ENCODE data around the gene HMCN2.

The HMCN2 gene

DNA sequence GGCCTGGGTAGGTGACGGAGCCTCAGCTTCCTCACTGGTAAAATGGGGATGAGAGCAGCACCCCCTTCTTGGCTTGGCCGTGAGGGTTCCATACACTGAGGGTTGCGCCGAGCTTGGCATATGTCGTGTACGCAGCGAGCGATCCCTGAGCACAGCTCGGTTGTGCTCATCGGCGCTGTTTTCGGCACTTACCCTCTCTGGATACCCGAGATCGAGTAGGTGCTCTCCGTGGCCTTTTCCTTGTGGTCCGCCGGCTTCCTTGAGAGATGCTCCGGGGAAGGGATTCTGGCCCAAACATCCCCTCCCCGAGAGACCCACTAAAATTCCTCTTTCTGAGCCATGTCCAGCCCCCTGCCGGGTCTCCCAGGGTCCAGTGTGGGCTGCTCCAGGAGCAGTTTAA lies 40.0 kb upstream of the HMCN2 start:
- no peak for TF ChIP-seq NFIC (IDR thresholded peaks at IDR 0.05)
- TF ChIP-seq CEBPB (IDR thresholded peaks at IDR 0.05) = no peak
- TF ChIP-seq CREB1 (IDR thresholded peaks at IDR 0.05; ENCODE audit: low read depth) = no peak
- no peak for TF ChIP-seq FOXM1 (IDR thresholded peaks at IDR 0.05; ENCODE audit: borderline replicate concordance, low read depth)
- TF ChIP-seq TAF1 (IDR thresholded peaks at IDR 0.05; ENCODE audit: low read depth) = no peak
- no peak for TF ChIP-seq USF1 (IDR thresholded peaks at IDR 0.05)
- no peak for TF ChIP-seq EGR1 (IDR thresholded peaks at IDR 0.05)

DNA sequence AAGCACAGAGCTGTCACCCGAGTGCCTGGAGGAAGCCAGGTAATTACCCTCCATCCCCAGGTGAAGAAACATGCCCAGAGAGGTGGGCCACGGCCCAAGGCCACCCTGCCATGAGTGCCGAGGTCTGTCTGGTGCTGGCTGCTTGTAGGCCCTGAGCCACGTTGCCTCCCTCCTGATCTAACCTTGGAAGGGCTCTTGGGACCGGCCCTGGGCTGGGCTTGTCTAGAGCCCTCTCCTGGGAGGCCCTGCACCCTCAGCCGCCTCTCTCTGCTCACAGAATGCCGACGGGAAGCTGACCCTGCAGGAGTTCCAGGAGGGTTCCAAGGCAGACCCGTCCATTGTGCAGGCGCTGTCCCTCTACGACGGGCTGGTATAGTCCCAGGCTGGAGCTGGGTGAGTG lies 39.4 kb upstream of the HMCN2 start:
- TF ChIP-seq MAX (IDR thresholded peaks at IDR 0.05) (no peak), CEBPB (IDR thresholded peaks at IDR 0.05) (no peak), TEAD4 (IDR thresholded peaks at IDR 0.05) (no peak), TCF12 (IDR thresholded peaks at IDR 0.05; ENCODE audit: low read depth) (no peak), YY1 (IDR thresholded peaks at IDR 0.05; ENCODE audit: low read depth) (no peak)

GRCh38 chr9:130227833-130228232 lies 37.7 kb upstream of the HMCN2 start:
- TF ChIP-seq, protein P1, sequence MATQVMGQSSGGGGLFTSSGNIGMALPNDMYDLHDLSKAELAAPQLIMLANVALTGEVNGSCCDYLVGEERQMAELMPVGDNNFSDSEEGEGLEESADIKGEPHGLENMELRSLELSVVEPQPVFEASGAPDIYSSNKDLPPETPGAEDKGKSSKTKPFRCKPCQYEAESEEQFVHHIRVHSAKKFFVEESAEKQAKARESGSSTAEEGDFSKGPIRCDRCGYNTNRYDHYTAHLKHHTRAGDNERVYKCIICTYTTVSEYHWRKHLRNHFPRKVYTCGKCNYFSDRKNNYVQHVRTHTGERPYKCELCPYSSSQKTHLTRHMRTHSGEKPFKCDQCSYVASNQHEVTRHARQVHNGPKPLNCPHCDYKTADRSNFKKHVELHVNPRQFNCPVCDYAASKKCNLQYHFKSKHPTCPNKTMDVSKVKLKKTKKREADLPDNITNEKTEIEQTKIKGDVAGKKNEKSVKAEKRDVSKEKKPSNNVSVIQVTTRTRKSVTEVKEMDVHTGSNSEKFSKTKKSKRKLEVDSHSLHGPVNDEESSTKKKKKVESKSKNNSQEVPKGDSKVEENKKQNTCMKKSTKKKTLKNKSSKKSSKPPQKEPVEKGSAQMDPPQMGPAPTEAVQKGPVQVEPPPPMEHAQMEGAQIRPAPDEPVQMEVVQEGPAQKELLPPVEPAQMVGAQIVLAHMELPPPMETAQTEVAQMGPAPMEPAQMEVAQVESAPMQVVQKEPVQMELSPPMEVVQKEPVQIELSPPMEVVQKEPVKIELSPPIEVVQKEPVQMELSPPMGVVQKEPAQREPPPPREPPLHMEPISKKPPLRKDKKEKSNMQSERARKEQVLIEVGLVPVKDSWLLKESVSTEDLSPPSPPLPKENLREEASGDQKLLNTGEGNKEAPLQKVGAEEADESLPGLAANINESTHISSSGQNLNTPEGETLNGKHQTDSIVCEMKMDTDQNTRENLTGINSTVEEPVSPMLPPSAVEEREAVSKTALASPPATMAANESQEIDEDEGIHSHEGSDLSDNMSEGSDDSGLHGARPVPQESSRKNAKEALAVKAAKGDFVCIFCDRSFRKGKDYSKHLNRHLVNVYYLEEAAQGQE (IDR thresholded peaks at IDR 0.05; ENCODE audit: low read depth) = no peak
- TF ChIP-seq YY1 (IDR thresholded peaks at IDR 0.05; ENCODE audit: low read depth) = peak; percentile 59; the same call in 1 of the 2 replicates
- no peak for TF ChIP-seq ZBTB7A (IDR thresholded peaks at IDR 0.05; ENCODE audit: low read depth)
- TF ChIP-seq TCF12 (IDR thresholded peaks at IDR 0.05; ENCODE audit: low read depth) = no peak
- no peak for TF ChIP-seq TEAD4 (IDR thresholded peaks at IDR 0.05)
- no peak for TF ChIP-seq RAD21 (IDR thresholded peaks at IDR 0.05; ENCODE audit: low read depth)

DNA sequence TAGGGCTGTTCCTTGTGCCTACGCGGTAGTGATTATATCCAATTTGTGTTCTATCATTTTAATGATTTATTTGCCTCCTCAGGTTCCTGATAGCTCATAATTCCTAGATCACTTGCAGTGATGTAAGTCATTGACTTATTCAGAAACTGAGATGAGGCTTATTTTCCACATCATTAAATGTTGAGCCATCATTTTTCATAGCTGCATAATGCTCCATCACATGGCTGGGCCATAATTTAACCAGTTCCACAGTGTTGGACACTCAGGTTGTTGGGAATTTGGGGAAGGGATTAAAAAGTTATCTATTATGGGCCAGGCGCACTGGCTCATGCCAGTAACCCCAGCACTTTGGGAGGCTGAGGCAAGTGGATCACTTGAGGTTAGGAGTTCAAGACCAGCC lies 35.8 kb upstream of the HMCN2 start:
- TF ChIP-seq TAF1 (IDR thresholded peaks at IDR 0.05; ENCODE audit: low read depth) (no peak), EP300 (IDR thresholded peaks at IDR 0.05; ENCODE audit: borderline replicate concordance) (no peak), USF1 (IDR thresholded peaks at IDR 0.05) (no peak), RAD21 (IDR thresholded peaks at IDR 0.05; ENCODE audit: low read depth) (no peak), NFIC (IDR thresholded peaks at IDR 0.05) (no peak), TCF12 (IDR thresholded peaks at IDR 0.05; ENCODE audit: low read depth) (no peak), EGR1 (IDR thresholded peaks at IDR 0.05) (no peak), CREB1 (IDR thresholded peaks at IDR 0.05; ENCODE audit: low read depth) (no peak), YY1 (IDR thresholded peaks at IDR 0.05; ENCODE audit: low read depth) (no peak)
- TF ChIP-seq, protein P1 (IDR thresholded peaks at IDR 0.05; ENCODE audit: low read depth) = no peak

DNA sequence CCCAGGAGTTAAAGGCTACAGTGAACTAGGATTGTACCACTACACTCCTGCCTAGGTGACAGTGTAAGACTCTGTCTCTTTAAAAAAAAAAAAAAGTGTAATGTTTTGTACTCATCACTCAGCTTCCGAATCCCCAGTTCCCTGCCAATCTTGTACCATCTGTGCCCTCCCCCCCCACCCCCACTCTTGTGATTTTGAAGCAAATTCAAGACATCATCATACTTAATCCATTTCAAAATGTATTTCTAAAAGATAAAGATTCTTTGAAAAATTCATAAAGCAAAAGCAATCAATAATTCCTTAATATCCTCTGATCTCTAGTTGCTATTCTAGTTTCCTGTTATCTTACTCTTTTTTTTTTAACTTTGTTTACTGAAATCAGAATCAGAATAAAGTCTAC lies 34.9 kb upstream of the HMCN2 start:
- no peak for TF ChIP-seq YY1 (IDR thresholded peaks at IDR 0.05; ENCODE audit: low read depth)
- TF ChIP-seq, protein P1 (IDR thresholded peaks at IDR 0.05; ENCODE audit: low read depth) = no peak
- no peak for TF ChIP-seq CREB1 (IDR thresholded peaks at IDR 0.05; ENCODE audit: low read depth)
- TF ChIP-seq TCF12 (IDR thresholded peaks at IDR 0.05; ENCODE audit: low read depth) = no peak
- TF ChIP-seq TEAD4 (IDR thresholded peaks at IDR 0.05) = no peak
